HuH-7.5 (cell line): ENCODE measurements around the gene GRIK4.

Experiments used
- DNase-seq: peaks from one replicate; pipeline ENCODE4 v3.0.0; 2011; ENCODE audit warnings: low spot score

GRIK4 gene

DNA sequence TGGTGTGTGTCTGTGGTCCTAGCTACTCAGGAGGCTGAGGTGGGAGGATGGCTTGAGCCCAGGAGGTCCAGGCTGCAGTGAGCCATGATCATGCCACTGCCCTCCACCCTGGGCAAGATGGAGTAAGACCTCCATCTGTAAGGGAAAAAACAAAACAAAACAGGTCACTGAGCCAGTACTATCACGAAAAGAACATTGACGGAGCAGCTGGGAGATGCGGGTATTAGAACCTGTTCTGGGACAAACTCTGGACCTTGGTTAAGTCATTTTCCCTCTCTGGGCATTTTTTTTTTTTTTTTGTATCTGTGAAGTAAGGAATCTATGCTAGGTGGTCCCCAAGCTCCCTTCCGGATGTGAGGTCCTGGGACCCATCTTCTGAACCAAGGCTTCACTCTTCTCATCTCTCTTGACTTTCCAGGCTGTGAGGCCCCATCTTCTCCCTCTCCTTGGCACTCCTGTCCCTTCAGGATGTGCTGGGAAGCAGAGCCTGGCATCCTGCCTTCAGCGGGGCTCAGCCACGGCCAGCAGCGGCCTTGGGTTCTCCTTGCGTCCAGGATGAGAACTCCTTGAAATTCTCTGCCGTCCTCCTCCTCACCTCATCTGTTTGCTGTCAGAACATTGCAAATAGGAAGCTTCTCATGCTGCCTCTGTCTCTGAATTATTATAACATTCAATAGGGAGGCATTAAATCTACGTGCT, 130.8 kb downstream of the GRIK4 start:
- no peak for DNase-seq

DNA sequence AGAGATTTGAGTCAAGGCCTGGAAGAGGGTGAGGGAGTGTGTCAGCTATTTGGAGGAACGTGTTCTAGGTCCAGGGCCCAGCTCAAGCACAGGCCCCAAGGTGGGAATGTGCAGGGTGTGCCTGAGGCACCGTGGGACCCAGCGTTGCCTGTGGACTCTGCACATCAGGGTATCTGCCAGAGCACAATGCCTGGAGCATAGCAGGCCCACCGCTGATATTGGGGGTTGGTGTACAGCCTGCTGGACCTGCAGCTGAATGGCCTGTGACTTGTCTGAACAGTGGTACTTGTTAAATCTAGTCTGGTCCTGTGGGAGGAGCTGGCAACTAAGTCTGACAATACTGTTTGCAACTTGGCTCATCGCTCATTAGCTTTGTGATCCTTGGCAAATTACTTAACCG, 131.7 kb downstream of the GRIK4 start:
- DNase-seq: no peak

DNA sequence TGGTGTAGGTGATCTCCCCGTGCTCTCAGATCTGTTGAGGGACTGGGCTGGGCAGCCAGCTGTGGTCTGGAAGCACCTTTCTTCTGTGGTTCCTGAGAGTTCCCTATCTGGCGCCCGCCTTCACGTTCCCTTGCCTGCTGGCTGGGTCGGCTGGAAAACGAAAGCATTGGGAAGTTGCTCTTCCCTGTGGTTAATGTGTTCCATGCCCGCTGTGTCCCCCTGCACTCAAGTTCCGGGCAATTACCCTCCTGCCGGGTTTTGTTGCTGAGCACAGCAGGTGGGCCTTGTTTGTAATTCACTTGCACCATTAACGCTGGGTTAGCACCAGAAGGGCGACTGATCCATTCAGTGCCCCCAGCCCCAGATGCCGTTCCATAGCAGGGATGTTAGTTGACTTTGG, 134.1 kb downstream of the GRIK4 start:
- DNase-seq: no peak

DNA sequence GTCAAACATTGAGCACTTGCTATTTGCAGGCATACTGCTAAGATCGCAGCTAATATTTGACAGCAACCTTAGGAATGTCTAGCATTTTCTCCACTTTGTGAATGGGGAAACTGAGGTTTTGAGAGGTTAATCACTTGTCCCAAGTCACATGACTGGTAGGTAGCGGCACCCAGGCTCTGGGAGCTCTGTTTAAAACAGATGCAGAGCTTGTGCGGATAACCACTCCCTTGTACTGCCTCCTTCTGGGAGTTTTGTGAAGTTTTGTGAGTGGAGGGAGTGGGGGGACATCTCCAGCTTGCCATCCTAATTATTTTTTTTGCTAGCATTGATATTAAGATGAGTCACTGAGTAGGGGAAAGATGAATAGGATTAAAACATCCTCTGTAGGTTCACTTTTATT, 134.7 kb downstream of the GRIK4 start:
- no peak for DNase-seq

DNA sequence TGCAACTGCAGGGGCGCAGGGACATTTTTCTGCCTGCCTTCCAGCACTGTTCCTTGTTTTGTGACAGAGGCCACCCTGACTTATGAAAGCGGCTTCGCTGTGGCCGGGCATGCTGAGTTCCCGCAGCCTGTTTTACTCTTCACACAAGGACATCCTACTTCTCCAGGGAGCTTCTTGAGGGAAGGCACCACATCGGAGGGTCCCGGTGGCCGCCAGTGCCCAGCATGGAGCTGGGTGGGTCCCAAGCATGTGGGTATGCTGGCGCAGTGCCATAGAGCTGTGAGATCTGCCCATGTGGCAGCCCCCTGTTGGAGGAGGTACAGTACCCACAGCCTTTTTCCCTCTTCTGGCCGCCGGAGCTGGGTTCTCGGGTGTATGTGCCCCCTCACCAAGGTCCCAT, 136.1 kb downstream of the GRIK4 start:
- no peak for DNase-seq

DNA sequence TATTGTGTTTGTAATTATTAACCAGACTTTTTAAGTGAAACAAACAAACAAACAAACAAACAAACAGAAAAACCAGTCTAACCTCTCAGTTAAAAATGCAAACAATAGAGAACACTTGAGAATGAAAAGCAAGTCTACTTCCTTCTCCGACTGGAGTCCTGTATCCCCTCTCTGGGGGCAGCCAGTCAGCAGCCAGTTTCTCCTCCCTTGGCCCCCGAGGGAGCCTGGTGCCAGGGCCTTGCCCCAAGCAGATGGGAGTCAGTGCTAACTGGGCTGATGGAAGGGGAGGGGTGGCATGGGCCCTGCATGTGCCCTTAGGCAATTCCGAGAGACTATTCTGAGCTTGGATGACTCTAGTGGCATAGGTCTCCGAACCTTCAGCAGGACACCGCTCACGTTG, 137.2 kb downstream of the GRIK4 start:
- DNase-seq: no peak

DNA sequence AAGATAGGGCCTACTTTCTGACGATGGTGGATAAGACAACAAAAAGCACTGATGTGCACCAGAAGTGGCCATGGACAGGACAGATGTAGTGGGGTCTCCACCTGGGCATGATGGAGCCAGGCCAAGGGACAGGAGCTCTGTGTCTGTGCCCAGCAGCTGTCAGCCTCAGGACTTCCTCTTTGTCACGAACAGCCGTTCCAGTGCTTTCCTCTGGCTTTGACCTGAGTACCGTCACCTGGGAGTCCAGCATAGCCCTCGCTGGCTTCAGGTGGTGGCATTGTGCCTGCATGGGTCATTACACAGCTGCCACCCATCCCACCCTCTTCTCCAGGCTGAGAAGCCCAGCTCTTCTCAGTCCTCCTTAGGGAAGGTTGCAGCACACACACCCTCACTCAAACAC, 137.8 kb downstream of the GRIK4 start:
- no peak for DNase-seq

DNA sequence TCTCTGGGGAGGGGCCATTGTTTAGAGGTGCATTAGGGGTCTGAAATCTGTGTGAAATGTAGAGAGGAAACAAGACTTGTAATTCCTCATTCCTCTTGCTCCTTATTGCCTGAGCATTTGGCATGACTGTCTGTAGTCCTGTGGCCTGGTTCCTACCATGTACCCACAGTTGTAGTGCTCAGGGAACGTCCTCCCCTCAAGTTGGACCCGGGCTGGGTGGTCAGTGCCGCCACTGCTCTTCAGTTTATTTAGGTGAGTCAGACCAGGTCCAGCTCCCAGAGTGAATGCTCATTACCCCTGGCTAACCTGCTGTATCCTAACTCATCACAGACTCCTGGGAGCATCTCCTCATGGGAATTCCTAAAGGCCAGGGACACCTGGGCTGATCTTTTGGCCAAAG, 139.8 kb downstream of the GRIK4 start:
- no peak for DNase-seq

DNA sequence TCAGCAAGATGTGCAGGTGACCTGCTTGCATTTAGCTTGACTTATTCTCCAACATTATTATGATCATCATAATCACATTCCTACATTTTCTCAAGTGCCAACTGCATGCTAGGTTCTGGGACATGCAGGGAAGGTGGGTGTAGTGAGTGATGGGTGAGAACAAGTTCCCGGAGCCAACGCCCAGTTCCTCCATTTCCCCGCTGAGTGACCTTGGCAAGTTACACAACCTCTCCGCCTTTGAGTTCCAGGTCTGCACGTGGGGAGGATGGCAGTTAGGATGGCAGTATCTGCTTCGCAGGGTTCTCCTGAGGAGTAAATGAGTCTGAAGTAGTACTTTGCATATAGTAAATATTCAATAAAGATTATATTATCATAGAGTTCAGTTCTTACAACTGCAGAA, 140.3 kb downstream of the GRIK4 start:
- DNase-seq: no peak

DNA sequence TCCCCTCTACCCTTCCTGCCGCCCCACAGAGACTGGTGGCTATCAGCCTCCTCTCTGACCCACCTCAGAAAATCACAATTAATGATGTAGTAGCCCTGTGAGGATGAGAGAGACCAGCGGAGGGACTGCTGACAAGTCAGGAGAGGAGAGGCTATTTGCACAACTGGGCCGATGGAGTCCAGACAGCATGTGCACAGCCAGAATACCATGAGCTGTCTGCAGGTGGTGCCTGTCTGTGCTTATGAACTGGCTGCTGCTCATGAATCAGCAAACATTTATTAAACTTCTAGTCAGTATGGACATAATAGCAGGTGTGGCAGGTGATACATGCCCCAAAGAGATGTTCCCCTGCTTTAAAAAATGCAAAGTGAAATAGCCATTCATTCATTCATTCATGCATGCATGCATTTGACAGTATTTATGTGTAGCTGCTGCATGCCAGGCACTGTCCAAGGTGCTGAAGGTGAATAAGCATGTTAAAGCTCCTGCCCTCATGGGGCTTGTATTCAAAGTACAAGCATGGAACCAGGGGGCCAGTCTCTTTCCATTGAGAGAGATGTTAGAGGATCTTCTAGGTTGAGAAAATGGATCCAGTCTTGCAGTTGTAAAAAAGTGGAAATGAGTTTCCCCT, 141.3 kb downstream of the GRIK4 start:
- no peak for DNase-seq

DNA sequence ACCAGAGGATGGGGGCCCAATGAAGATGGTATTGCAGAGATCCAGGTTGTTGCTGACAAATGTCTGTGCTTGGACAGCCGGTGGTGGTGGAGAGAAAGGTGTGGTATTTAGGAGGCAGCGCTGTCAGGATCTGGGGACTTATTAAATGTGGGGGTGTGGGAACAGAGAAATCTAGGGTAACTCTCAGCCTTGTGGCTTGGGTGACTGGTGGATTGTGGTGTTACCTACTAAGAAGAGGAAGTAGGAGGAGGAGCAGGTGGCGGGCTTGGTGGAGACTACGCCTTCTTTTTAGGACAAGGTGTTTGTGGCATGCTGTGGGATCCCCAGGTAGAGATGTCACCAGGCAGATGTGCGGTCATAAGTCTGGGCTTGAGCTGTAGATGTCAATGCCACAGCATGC, 144.0 kb downstream of the GRIK4 start:
- DNase-seq: no peak

DNA sequence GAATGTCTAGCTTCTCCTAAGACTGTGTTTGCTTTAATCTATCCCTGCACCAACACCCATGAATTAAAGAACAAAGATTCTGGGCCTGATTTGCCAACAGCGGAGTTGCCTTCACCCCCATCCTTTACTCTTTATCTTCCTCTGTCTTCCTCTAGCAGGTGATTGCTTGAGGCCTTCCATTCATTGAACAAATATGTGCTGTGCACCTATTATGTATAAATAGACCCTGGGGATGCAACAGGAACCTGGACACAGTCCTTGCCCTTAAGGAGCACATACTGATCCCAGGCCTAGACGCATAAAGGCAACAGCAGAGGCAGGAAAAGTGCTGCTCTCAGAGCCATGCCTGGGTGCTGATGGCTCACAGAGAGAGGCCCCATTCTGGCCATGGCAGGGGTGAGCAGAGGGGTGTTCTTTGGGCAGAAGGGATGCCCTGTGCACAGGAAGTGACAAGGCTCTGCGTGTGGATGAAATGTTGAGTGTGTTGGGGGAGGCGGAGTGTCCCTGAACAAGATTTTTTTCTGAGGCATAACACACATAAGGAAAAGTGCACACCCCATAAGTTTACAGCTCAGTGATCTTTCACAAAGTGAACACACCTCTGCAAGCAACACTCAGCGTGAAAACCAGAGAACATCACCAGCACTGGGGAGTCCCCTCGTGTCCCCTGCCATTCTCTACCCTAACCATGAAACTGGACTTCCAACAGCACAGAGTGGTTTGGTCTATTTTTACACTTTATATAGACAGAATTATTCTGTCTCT, 145.9 kb downstream of the GRIK4 start:
- DNase-seq: no peak

DNA sequence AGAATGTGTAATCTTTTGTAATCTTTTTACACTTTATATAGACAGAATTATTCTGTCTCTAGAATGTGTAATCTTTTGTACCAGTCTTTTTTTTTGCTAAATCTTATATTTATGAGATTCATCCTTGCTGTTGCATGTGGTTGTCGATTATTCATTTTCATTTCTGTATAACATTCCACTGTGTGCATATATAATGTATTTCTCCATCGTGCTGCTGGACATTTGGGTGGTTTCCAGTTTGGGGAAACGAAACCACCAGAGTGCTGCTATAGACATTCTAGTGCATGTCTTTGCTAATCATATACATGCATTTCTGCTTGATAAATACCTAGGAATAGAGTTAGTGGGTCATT, 146.5 kb downstream of the GRIK4 start:
- no peak for DNase-seq

DNA sequence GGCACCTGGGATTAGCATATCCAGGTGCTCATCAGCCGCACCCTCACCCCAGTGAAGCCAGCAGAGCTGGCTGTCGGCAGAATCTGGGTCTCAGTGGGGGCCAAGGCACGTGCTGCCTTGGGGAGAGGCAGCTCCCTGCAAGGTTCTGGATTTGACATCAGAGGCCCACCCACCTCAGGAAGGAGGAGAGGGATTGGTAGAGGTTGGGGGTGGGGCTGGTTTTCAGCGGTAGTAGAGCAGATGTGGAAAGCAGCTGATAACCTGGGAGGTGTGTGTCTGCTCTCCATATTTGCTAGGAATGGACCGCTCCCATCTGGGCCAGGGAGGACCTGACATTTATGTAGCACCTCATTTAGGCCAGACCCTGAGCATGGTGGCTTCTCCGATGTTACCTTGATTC, 147.5 kb downstream of the GRIK4 start:
- no peak for DNase-seq

DNA sequence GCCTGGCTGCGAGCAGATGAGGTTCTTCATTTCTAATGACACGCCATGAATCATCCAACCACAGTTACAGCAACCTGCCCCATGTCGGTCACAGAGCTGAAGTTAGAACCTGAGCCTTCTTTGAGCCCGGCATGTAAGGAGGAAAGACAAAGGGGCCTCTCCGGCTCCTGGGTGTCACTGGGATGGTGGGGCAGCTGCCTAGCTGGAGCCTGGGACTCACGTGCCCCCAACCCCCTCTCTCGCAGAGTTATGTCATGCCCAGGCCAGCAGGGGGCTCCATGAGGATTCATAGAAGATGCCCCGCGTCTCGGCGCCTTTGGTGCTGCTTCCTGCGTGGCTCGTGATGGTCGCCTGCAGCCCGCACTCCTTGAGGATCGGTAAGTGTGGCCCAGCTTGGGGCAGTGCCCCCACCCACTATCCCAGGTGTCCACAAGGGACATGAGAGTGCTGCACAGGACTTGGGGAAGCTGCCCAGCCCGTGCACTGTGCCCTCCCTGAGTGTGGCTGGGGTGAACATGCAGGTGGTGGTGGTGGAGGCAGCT, 148.5 kb downstream of the GRIK4 start:
- peak; percentile 32 for DNase-seq

DNA sequence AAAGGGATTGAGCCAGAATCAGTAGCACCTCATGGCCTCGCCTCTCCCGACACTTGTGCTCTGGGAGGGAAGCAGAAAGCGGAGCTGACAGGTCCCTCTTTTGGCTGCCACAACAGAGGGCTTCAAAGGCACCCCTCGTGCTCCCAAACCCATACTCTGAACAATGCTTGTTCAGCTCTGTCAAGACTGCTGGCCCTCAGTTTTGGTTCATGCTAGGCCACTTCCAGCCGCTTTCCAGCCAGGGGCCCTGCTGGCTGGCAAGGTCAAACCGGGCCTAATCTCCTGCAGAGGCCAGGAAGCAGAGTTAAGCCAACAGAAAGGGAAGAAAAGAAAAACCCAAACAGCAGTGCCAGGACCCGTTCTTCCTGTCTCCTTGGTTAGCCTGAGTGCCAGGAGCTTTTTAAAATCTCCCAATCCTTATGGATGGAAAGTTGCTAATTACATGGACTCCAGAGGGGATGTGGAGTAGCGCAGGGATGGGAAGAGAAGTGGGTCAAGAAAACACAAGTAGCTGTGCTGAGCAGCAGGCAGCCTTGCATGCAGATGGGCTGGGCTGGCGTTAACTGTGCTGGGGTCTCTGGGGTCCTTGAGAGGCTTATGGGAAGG, 150.6 kb downstream of the GRIK4 start:
- DNase-seq: no peak

DNA sequence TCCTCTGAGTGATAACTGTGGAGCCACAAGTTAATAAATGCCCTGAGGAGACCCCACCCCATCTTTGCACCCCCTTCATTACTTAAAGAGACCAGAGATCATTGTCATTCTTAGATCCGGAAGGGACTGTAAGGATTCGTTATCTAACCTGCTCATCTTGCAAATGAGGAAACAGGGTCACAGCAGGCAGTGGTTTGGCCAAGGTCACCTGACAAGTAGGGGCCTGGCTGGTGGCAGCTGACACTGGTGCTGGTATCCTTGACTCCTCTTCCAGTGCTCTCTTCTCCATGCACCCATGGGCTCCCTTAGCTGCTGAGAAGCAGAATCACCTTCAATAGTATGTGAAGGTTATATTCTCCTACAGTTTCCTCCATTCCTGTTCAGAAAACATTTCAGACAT, 151.6 kb downstream of the GRIK4 start:
- no peak for DNase-seq

DNA sequence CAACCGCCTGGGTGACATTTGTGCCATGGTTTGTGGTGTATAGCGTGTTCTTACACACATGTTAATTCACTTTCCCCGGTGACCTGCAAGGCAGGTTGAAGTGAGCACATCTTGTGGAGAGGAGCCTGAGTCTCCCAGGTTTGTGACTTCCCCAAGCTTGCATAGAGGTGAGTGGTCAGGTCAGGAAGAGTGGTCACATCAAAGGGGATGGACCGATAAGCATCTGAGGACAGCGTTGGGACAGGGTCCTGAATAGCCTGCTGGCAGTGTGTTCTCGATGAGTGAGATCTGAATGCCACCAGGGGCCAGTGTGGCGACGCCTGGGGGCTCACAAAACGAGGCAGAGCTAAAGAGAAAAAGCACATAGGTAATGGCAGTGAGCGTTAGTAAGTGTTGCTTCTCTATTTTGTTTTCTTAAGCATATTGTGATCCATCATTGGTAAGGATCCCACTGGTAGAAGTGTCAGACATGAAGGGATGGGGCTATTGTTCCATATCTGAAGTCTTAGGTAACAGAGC, 154.6 kb downstream of the GRIK4 start:
- DNase-seq: no peak

DNA sequence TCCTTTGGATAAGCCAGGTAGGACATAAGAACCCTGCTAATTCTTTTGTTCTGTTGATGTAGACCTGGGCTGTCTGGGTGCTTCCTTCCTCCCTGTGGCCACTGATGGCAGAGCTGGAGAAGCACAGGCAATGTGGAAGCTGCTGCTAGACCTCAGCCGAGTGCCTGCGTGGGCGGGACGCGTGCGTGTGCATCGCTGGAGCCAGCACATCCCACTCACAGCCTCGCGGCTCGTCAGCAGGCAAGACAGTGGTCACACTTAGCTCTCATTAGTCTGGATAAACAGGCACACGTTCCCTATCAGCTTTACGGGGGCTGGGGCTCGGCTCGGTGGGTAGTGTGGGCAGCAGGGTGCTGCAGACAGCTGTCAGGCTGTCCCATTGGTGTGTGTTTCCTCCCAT, 155.7 kb downstream of the GRIK4 start:
- no peak for DNase-seq

DNA sequence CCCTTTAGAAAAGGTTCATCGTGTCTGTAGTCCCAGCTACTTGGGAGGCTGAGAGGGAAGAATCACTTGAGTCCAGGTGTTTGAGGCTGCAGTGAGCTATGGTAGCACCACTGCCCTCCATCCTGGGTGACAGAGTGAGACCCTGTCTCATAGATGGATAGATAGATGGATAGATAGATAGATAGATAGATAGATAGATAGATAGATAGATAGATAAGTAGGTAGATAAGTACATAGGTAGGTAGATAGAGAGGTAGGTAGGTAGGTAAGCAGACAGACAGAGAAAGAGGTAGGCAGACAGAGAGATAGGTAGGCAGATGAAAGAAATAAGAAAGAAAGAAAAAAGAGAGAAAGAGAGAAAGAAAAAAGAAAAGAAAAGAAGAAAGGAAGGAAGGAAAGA, 156.4 kb downstream of the GRIK4 start:
- DNase-seq: no peak

DNA sequence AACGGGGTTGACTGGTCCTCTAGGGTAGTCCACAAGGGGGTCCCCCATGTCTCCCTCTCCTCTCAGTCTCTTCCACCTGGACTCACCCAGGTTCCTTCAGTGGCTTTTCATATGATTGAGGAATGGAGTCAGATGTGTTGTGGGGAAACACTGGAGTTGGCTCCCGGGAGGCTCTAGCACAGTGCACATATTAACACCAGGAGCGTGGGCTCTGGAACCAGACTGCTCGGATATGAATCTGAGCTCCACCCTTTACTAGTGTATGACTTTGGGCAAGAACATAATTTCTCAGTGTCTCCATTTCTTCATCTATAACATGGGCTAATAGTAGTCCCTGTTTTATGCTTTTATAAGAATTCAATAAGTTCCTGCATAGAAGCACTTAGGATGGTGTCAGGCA, 157.0 kb downstream of the GRIK4 start:
- no peak for DNase-seq

DNA sequence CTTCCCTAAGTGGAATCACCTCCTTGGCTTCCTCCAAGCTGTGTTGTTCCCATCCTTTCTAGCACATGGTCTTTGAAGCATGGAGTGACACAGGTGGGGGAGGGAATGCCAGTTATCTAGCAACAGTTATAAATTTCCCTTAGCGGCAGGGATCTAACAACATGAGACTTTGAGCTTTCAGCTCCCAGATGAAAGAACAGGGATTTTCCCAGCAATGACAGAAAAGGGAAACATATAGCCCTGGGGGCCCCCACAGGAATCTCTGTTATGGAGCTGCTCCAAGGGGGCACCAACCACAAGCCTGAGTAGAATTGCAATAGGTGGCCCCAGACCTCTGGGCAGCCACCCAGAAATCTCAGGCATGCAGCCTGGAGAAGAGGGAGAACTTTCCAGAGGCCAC, 163.0 kb downstream of the GRIK4 start:
- no peak for DNase-seq

DNA sequence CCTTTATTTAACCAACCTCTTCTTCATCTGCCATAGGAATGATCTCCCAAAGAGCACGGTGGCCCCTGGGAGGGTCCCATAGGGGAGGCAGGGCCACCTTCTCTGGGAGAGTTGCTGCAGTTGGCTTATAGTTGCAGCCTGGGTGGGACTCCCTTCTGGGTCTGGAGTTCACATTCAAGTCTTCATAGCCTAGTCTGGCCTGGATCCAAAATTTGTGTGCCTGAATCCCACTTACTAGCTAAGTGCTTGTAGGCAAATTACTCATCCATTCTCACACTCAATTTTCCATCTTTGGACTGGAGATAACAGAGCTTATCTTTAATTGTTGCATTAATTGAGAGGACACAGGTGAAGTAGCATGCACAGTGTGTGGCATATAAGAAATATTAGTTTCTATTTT, 163.6 kb downstream of the GRIK4 start:
- DNase-seq: no peak
